D721Med (cell line): ENCODE data around the gene DEDD2.

Experiments used
- DNase-seq: peaks from one replicate; pipeline ENCODE4 v3.0.0; 2011; ENCODE audit warnings: low spot score; ENCODE audit not compliant: insufficient read length
- FAIRE-seq: peaks from 2 replicates; lab custom pipeline; 2011; peaks lifted over from hg19 to GRCh38; lab: Jason Lieb, UNC
- CTCF ChIP-seq: IDR thresholded peaks from 2 replicates; pipeline ENCODE4 v1.5.1; 2012; ENCODE audit warnings: mild to moderate bottlenecking, control low read depth; ENCODE audit not compliant: insufficient read depth; ENCODE audit errors: missing control alignments

Gene DEDD2

GRCh38 chr19:42200116-42200715 is 17.3 kb downstream of the DEDD2 start:
- no peak for FAIRE-seq
- TF ChIP-seq CTCF, result no peak
- DNase-seq, result no peak

DNA sequence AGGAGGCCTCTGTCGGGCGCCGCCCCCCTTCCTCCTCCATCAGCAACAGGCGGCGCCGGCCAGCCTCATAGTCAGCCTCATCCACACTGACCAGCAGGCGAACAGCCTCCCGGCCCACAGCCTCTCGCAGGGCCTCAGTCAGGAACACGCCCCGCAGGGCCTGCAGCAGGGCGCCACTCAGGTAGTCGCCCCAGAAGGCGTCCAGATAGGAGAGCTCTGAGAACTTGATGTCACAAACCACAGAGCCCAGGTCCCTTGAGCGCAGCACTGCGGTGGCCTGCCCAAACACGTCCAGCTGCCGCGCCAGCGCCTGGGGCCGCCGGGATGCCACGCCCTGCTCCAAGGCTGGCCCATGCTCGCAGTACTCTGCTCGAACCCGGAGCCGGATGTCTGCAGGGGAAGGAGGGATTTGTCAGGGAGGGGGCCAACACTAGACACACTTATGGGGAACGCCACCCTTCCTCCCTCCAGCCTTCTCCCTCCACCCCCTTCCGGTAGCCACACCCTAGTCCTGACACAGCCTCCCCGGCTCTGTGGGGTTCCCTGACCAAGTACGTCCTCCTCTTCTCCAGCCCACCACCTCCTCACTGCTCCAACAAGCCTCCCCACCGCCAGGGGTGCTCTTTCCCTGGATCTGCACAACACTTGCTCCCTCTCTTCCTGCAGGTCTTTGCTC is 17.9 kb downstream of the DEDD2 start:
- DNase-seq (no peak), FAIRE-seq (no peak)
- TF ChIP-seq CTCF, result no peak

- no peak for TF ChIP-seq CTCF
- DNase-seq (no peak), FAIRE-seq (no peak)
Measured at GRCh38 chr19:42198676-42199439, 18.6 kb downstream of the DEDD2 start.

DNA sequence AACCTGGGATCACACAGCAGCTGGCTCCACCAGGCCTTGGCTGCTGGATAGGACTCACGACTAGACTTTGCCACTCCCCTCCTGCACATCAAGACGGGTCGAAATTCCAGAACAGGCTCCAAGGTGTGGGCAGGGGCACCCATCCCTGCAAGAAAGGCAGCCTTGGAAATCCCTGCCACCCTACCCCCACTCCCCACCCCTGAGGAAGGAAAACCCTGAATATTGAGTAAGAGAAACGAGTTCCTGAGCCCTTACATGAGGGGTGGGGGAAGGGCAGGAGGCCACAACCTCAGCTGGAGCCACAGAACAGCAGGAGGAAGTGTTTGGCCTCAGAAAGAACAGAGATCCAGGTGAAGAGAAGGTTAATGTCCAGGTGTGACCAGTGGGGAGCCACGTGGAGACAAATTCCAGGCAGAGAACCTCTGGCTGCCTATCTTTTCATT is 20.1 kb downstream of the DEDD2 start:
- no peak for TF ChIP-seq CTCF
- DNase-seq, result no peak
- FAIRE-seq, result no peak

DNA sequence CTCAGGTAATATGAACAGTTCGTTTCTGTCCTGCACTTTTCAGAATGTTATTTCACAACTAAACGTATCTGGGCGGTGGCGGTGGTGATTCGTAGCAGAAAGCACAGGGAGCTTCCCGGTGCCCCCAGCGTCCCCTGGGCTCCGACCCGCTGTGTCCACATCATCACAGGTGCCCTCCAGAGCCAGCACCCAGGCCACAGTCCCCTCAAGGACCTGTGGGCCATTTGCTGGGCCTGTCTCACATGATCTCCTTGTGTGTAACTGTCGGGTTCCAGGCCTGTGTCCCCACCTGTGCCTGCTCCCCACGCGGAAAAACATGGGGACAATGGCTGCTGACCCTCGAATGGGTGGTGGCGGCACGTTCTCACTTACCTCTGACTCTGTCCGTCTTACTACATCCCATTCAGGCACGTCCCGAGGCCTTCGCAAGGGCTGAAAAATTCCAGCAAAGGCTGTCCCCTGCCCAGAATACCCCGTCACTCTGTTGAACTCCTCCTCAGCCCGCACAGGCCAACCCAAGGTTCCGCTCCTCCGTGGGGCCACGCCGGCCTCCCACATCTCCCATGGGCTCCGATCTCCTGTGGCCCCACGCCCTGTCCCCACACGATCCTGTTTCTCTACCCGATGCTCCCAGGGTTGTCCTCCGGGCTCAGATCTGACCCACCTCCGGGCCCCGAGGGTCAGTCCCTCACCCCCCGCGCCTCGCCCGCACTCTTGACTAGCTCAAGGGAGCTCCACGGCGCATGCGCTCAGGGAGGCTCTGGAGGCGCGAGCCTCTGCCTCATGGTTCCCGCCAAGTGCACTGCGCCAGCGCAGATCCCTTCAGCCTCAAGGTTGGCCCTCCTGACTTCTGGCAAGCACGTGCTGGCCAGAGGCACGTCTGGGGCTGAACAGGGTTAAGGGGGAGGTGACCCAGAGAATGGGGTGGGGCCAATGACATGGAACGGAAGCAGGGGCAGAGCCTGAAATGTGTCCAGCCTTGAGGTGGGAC is 21.2 kb downstream of the DEDD2 start:
- no peak for FAIRE-seq
- no peak for TF ChIP-seq CTCF
- DNase-seq, result no peak

DNA sequence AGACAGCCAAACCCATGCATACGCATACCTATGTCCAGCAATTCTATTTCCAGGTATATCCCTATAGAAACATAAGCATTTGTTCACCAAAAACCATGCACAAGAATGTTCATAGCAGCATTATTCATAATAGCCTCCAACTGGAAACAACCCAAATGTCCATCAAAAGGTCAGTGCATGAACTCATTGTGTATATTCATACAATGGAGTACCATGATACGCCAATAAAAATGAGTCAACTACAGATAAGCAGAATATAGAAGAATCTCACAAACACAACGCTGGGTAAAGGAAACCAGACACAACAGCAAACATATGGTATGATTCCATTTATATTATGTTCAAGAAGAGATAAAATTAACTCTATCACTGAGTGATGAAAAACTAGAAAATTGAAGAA is 23.8 kb downstream of the DEDD2 start:
- DNase-seq (no peak), FAIRE-seq (no peak)
- TF ChIP-seq CTCF, result no peak
